Spleen (tissue), 7 donors: ENCODE results near the gene CST7.

Experiments used
- CTCF ChIP-seq, 11 experiments: fragments of 200-600 bp in 7 of 11; fragments of 450-650 bp in 4 of 11; sonication (generic) in 4 of 11; IDR thresholded peaks in 8 of 11; conservative IDR thresholded peaks in 3 of 11; 1 replicate in 7 of 11; 2 replicates in 4 of 11; pipeline versions ENCODE4 v1.4.0 to v1.8.0; 2016 to 2021; ENCODE audit warnings: antibody characterized with exemption in 11 of 11, inconsistent platforms in 4 of 11, mild to moderate bottlenecking in 1 of 11
- POLR2A ChIP-seq, 3 donors: fragments of 450-650 bp; IDR thresholded peaks; one replicate each; pipeline ENCODE4 v1.5.1; 2017; ENCODE audit warnings: antibody characterized with exemption in 3 of 3, mild to moderate bottlenecking in 1 of 3
- donor health status: DM: no; HTN: no; CAD: no; lungs with moderate emphysema.
- donor health status: DM: no; HTN: no; CAD: no.
- donor health status: DM: no; HTN: no; CAD: no.

GRCh38 chr20:24964506-24964840 lies 15.4 kb downstream of the CST7 start:
- TF ChIP-seq CTCF (IDR thresholded peaks at IDR 0.05 in 8 of 11, conservative IDR thresholded peaks at IDR 0.05 in 3 of 11) (no peak), POLR2A (IDR thresholded peaks at IDR 0.05) (no peak)
